Keratinocyte (primary cell): Measurements from ENCODE around the gene BCAS3. TPM values are rescaled to one million over a fixed set of nuclear protein-coding genes. Genes with fewer than 3 reads are reported as not detected.

ENCODE experiments used
- DNase-seq: peaks from one replicate; pipeline ENCODE4 v3.0.0-alpha.2; 2011; ENCODE audit warnings: low read depth, missing footprints, low spot score
- FAIRE-seq: peaks from 2 replicates; lab custom pipeline; 2011; peaks lifted over from hg19 to GRCh38; lab: Jason Lieb, UNC
- H2AFZ ChIP-seq: 2 replicates; pipeline ENCODE4 v1.6.0; 2012; ENCODE audit warnings: low read length, control low read depth, inconsistent platforms; ENCODE audit not compliant: control insufficient read depth
- H3K27ac ChIP-seq: 2 replicates; pipeline ENCODE4 v1.5.1; 2011; ENCODE audit warnings: low read length; ENCODE audit not compliant: control insufficient read depth, insufficient read depth
- H3K27me3 ChIP-seq: 3 replicates; pipeline ENCODE4 v1.6.0; 2011; ENCODE audit warnings: low read length; ENCODE audit not compliant: control insufficient read depth, insufficient read depth; ENCODE audit errors: extremely low read depth
- H3K36me3 ChIP-seq, 2 experiments: 2 replicates in 1 of 2; 3 replicates in 1 of 2; pipeline ENCODE4 v1.5.1; 2011; ENCODE audit warnings: low read length in 2 of 2, mild to moderate bottlenecking in 1 of 2; ENCODE audit not compliant: control insufficient read depth in 2 of 2, insufficient read depth in 2 of 2; ENCODE audit errors: extremely low read depth in 1 of 2
- H3K4me1 ChIP-seq: 3 replicates; pipeline ENCODE4 v1.5.1; 2011; ENCODE audit warnings: low read length; ENCODE audit not compliant: control insufficient read depth, insufficient read depth; ENCODE audit errors: extremely low read depth
- H3K4me2 ChIP-seq: 3 replicates; pipeline ENCODE4 v1.6.0; 2011; ENCODE audit warnings: low read depth, low read length; ENCODE audit not compliant: control insufficient read depth, insufficient read depth; ENCODE audit errors: extremely low read depth
- H3K4me3 ChIP-seq, 3 experiments: fragments of 200-600 bp in 1 of 3; sonication (generic) in 1 of 3; 2 replicates in 2 of 3; 3 replicates in 1 of 3; pipeline ENCODE4 v1.5.1; 2011 to 2016; ENCODE audit warnings: low read length in 3 of 3, mild to moderate bottlenecking in 3 of 3, control low read depth in 2 of 3, inconsistent platforms in 1 of 3, low read depth in 1 of 3, mixed read lengths in 1 of 3, mixed run types in 1 of 3, moderate library complexity in 1 of 3; ENCODE audit not compliant: control insufficient read depth in 2 of 3, insufficient read depth in 2 of 3; ENCODE audit errors: extremely low read depth in 1 of 3
- H3K79me2 ChIP-seq: 2 replicates; pipeline ENCODE4 v1.6.0; 2012; ENCODE audit warnings: low read length; ENCODE audit not compliant: control insufficient read depth, insufficient read depth
- H3K9ac ChIP-seq: 3 replicates; pipeline ENCODE4 v1.6.0; 2011; ENCODE audit warnings: low read length; ENCODE audit not compliant: control insufficient read depth, insufficient read depth; ENCODE audit errors: extremely low read depth
- H3K9me1 ChIP-seq: 3 replicates; pipeline ENCODE4 v1.6.0; 2011; ENCODE audit warnings: low read length; ENCODE audit not compliant: control insufficient read depth, insufficient read depth; ENCODE audit errors: extremely low read depth
- H3K9me3 ChIP-seq: 2 replicates; pipeline ENCODE4 v1.5.1; 2012; ENCODE audit warnings: low read depth, low read length; ENCODE audit not compliant: control insufficient read depth
- H4K20me1 ChIP-seq: 3 replicates; pipeline ENCODE4 v1.6.0; 2011; ENCODE audit warnings: low read length; ENCODE audit not compliant: control insufficient read depth, insufficient read depth; ENCODE audit errors: extremely low read depth
- EZH2 ChIP-seq: IDR thresholded peaks from one replicate; pipeline ENCODE4 v1.6.1; 2012; ENCODE audit warnings: inconsistent platforms, mild to moderate bottlenecking, low read length, moderate library complexity
- dilution Hi-C: fragments of 300-500 bp; cut with MboI; formaldehyde crosslinking; loops from one replicate; pipeline ENCODE4 v1.7.0; 2020; ENCODE audit warnings: low sequenced_read_pairs; ENCODE audit not compliant: extremely low pct_ligation_motif_present
- polyA plus RNA-seq, 5 experiments: library from polyadenylated mRNA; depleted of rRNA in 3 of 5; stranded (reverse) in 3 of 5; stranded (forward) in 1 of 5; unstranded in 1 of 5; fragments of >200 nt; gene quantifications; 1 replicate in 1 of 5; 2 replicates in 3 of 5; 3 replicates in 1 of 5; pipeline versions ENCODE4 v1.2.1 to v1.2.3, GENCODE V29; 2011 to 2012; ENCODE audit warnings: missing spikeins in 2 of 5, low read depth in 1 of 5, low replicate concordance in 1 of 5
- TF ChIP-seq, protein P1 (sequence below), 3 experiments: IDR thresholded peaks in 1 of 3; conservative IDR thresholded peaks in 1 of 3; optimal IDR thresholded peaks in 1 of 3; 2 replicates in 2 of 3; 3 replicates in 1 of 3; pipeline versions ENCODE3 to v1.5.1; 2011; ENCODE audit warnings: low read length in 3 of 3, mild to moderate bottlenecking in 3 of 3, moderate library complexity in 2 of 3, control low read depth in 1 of 3, inconsistent platforms in 1 of 3; ENCODE audit not compliant: insufficient read depth in 2 of 3; ENCODE audit errors: extremely low read depth in 1 of 3

BCAS3 gene
- polyA plus RNA-seq, 1 donor (not counting 4 experiments of a cell fraction or from before 2014, with no cell fraction given): 11.8 TPM

DNA sequence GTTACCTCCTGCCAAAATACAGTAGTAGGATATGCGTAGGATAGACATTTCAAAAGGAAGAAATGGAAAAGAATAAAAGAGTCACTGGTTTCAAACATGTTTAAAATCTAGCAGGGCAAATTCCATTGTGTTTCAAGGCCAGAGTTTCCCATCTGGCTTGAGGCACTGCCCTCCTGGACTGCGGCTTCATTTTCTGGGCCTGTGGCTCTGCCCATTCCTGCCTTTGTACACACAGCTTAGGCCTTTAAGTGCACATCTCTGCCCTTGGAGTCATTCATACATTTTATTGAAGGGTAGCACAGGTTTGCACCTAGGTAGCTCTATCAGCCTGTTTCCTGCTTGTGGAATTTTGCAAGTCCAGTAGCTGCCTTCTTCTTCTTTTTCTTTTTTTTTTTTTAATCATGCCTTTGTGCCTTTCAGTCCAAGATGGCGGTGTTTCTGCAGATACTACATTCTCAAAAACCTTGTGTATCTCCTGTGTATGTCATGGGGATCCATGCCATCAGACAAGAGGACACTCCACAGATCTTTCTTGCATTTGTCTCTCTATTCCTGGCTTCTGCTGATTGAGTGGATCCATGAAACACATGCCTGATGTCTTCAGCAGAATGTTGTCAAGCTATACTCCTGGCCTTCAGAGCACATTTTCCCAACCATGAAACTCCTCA lies 282.9 kb downstream of the BCAS3 start:
- H3K4me1 ChIP-seq: no peaks in the 10 kb centered on the region
- no peaks in the 10 kb centered on the region for H4K20me1 ChIP-seq
- dilution Hi-C loops: no loop called here
- H3K27ac ChIP-seq: no peak overlapping the region
- no peak overlapping the region for H2AFZ ChIP-seq
- H3K27me3 ChIP-seq: no peaks in the 10 kb centered on the region
- no peak for TF ChIP-seq EZH2
- TF ChIP-seq, protein P1, sequence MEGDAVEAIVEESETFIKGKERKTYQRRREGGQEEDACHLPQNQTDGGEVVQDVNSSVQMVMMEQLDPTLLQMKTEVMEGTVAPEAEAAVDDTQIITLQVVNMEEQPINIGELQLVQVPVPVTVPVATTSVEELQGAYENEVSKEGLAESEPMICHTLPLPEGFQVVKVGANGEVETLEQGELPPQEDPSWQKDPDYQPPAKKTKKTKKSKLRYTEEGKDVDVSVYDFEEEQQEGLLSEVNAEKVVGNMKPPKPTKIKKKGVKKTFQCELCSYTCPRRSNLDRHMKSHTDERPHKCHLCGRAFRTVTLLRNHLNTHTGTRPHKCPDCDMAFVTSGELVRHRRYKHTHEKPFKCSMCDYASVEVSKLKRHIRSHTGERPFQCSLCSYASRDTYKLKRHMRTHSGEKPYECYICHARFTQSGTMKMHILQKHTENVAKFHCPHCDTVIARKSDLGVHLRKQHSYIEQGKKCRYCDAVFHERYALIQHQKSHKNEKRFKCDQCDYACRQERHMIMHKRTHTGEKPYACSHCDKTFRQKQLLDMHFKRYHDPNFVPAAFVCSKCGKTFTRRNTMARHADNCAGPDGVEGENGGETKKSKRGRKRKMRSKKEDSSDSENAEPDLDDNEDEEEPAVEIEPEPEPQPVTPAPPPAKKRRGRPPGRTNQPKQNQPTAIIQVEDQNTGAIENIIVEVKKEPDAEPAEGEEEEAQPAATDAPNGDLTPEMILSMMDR (optimal IDR thresholded peaks at IDR 0.05 in 1 of 3, IDR thresholded peaks at IDR 0.05 in 1 of 3, conservative IDR thresholded peaks at IDR 0.05 in 1 of 3; ENCODE audit: extremely low read depth in 1 of 3, insufficient read depth in 2 of 3, low read length in 3 of 3): no peak
- DNase-seq: no peak
- no peaks in the 10 kb centered on the region for H3K9me3 ChIP-seq
- H3K36me3 ChIP-seq: no peaks in the 10 kb centered on the region
- H3K9me1 ChIP-seq: no peaks in the 10 kb centered on the region
- no peak for FAIRE-seq
- H3K9ac ChIP-seq: no peak overlapping the region
- no peak overlapping the region for H3K4me2 ChIP-seq
- H3K4me3 ChIP-seq: no peak overlapping the region
- H3K79me2 ChIP-seq: no peaks in the 10 kb centered on the region

DNA sequence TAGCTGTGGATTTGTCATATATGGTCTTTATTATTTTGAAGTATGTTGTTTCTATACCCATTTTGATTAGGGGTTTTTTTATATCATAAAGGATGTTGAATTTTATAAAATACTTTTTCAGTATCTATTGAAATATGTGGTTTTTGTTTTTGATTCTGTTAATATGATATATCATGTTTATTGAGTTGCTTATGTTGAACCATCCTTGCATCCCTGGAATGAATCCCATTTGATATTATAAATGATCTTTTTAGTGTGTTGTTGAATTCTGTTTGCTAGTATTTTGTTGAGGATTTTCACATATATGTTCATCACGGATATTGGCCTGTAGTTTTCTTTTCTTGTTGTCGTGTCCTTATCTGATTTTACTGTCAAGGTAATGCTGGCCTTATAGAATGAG lies 286.5 kb downstream of the BCAS3 start:
- no peak overlapping the region for H3K4me3 ChIP-seq
- dilution Hi-C loops: no loop called here
- no peak overlapping the region for H3K9ac ChIP-seq
- FAIRE-seq (no peak), DNase-seq (no peak)
- no peaks in the 10 kb centered on the region for H3K9me3 ChIP-seq
- no peaks in the 10 kb centered on the region for H4K20me1 ChIP-seq
- no peak overlapping the region for H3K27ac ChIP-seq
- H2AFZ ChIP-seq: no peak overlapping the region
- H3K27me3 ChIP-seq: no peaks in the 10 kb centered on the region
- no peak overlapping the region for H3K4me2 ChIP-seq
- no peak for TF ChIP-seq EZH2
- TF ChIP-seq, protein P1 (optimal IDR thresholded peaks at IDR 0.05 in 1 of 3, IDR thresholded peaks at IDR 0.05 in 1 of 3, conservative IDR thresholded peaks at IDR 0.05 in 1 of 3; ENCODE audit: extremely low read depth in 1 of 3, insufficient read depth in 2 of 3, low read length in 3 of 3): no peak
- H3K4me1 ChIP-seq: no peaks in the 10 kb centered on the region
- H3K79me2 ChIP-seq: no peaks in the 10 kb centered on the region
- no peaks in the 10 kb centered on the region for H3K9me1 ChIP-seq
- H3K36me3 ChIP-seq: no peaks in the 10 kb centered on the region
